Mesothelial cell of epicardium (in vitro differentiated cells): ENCODE results near the gene TRIO. TPM values are rescaled to one million over a fixed set of nuclear protein-coding genes. Genes with fewer than 3 reads are reported as not detected.
A peak's percentile ranks its signal among the peaks of the same experiment; 100 is the strongest.

Experiments used
- DNase-seq, 2 experiments: peaks; one replicate each; pipeline ENCODE4 v3.0.0; 2021; ENCODE audit warnings: low spot score in 2 of 2; ENCODE audit not compliant: unreplicated experiment in 2 of 2
- H3K27ac Mint-ChIP-seq: 2 replicates; pipeline ENCODE4 v1.8.0; 2021; ENCODE audit warnings: mixed read lengths
- H3K27me3 Mint-ChIP-seq: 2 replicates; pipeline ENCODE4 v1.8.0; 2021; ENCODE audit warnings: low read depth, mixed read lengths
- H3K36me3 Mint-ChIP-seq: 2 replicates; pipeline ENCODE4 v1.8.0; 2021; ENCODE audit warnings: mixed read lengths
- H3K4me1 Mint-ChIP-seq: 2 replicates; pipeline ENCODE4 v1.8.0; 2021; ENCODE audit warnings: mixed read lengths
- H3K4me3 Mint-ChIP-seq: 2 replicates; pipeline ENCODE4 v1.8.0; 2021; ENCODE audit warnings: mild to moderate bottlenecking, moderate library complexity, mixed read lengths
- H3K9me3 Mint-ChIP-seq: 2 replicates; pipeline ENCODE4 v1.8.0; 2021; ENCODE audit warnings: mixed read lengths
- CTCF ChIP-seq: fragments of 200-600 bp; sonication (generic); IDR thresholded peaks from one replicate; pipeline ENCODE4 v1.5.0; 2021; ENCODE audit warnings: antibody characterized with exemption; ENCODE audit not compliant: unreplicated experiment
- total RNA-seq: library from RNA; stranded (reverse); gene quantifications from 3 replicates; pipeline ENCODE4 v1.2.1, GENCODE V29; 2021

The TRIO gene
- total RNA-seq, 1 donor from 2014 or later: 209 TPM

DNA sequence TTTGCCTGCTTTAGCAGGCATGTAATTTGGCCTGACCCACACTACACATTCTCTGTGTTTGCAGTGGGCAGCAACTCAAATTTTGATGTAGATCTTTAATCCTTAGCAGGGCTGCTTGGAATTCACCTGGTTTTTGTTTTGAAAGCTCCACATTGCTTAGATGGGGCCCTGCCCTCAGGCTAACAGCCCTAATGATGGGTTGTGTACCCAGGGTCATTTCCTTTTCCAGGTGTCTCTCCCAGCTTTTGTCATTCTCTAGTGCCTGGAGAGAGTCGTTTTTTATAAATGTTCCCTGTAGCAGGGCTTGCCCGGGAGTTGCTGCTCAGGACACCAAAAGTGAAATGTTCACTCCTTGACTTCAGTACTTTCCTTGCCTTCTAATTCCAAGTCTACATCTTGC, 126.3 kb downstream of the TRIO start:
- Mint-ChIP-seq H3K4me1 (peaks cover 48% of the 10 kb centered on the region), H3K9me3 (no peaks in the 10 kb centered on the region), H3K27ac (peak overlapping the region; percentile 68), H3K36me3 (no peaks in the 10 kb centered on the region), H3K27me3 (no peaks in the 10 kb centered on the region), H3K4me3 (no peak overlapping the region)
- TF ChIP-seq CTCF: no peak
- no peak for DNase-seq

DNA sequence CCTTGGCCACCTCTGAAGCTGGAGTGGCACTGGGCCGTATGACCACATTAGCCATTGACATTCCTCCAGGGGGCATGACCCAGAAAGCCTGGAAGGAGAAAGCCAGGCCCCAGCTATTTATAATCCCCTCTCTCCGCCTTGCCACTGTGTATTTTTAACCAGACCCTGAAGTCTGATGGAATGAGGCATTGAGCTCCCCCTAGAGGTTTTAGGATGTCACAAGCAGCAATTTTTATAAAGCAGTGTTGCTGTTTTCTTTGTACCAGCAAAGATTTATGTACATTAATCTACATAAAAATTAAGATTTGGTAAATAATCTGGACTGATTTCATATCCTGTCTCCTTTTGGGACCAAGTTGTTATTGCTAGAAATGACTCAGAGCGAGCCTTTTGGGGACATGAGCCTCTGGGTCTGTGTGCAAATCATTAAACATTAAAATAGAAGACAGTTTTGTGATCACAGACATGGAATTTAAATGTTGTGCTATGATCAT, 127.1 kb downstream of the TRIO start:
- no peaks in the 10 kb centered on the region for H3K9me3 Mint-ChIP-seq

GRCh38 chr5:14272548-14273205, 129.5 kb downstream of the TRIO start:
- TF ChIP-seq CTCF: no peak
- H3K4me1 Mint-ChIP-seq: peaks cover 26% of the 10 kb centered on the region

More for the DNA sequence above, 127.1 kb downstream of the TRIO start:
- H3K27me3 Mint-ChIP-seq: no peaks in the 10 kb centered on the region
- H3K4me1 Mint-ChIP-seq: peaks cover 42% of the 10 kb centered on the region
- H3K36me3 Mint-ChIP-seq: no peaks in the 10 kb centered on the region
- no peak for DNase-seq
- peak overlapping the region; percentile 36 for H3K27ac Mint-ChIP-seq
- TF ChIP-seq CTCF: peak; percentile 76
- no peak overlapping the region for H3K4me3 Mint-ChIP-seq

GRCh38 chr5:14273207-14273767, 130.1 kb downstream of the TRIO start:
- no peak for TF ChIP-seq CTCF
- DNase-seq: no peak
- Mint-ChIP-seq H3K27me3 (no peaks in the 10 kb centered on the region), H3K4me1 (peaks cover 20% of the 10 kb centered on the region), H3K36me3 (peaks cover 2% of the 10 kb centered on the region), H3K4me3 (no peak overlapping the region), H3K27ac (no peak overlapping the region), H3K9me3 (no peaks in the 10 kb centered on the region)

More at GRCh38 chr5:14272548-14273205, 129.5 kb downstream of the TRIO start:
- no peak overlapping the region for H3K4me3 Mint-ChIP-seq
- H3K36me3 Mint-ChIP-seq: peaks cover 2% of the 10 kb centered on the region
- H3K27me3 Mint-ChIP-seq: no peaks in the 10 kb centered on the region
- no peaks in the 10 kb centered on the region for H3K9me3 Mint-ChIP-seq
- no peak for DNase-seq
- H3K27ac Mint-ChIP-seq: no peak overlapping the region

- no peaks in the 10 kb centered on the region for H3K27me3 Mint-ChIP-seq
- peaks cover 17% of the 10 kb centered on the region for H3K36me3 Mint-ChIP-seq
- H3K9me3 Mint-ChIP-seq: no peaks in the 10 kb centered on the region
- TF ChIP-seq CTCF: no peak
- no peak overlapping the region for H3K27ac Mint-ChIP-seq
- no peak overlapping the region for H3K4me3 Mint-ChIP-seq
- no peaks in the 10 kb centered on the region for H3K4me1 Mint-ChIP-seq
- DNase-seq: no peak
These were observed 133.2 kb downstream of the TRIO start for GRCh38 chr5:14276380-14276779.
